Activated naive CD8-positive, alpha-beta T cell treated with anti-CD3 and anti-CD28 coated beads, Interleukin-2, amount 10 ng/mL, durations not matched to agents 7 days and 5 days (primary cell): Measurements from ENCODE around the gene KCNC1. TPM values are rescaled to one million over a fixed set of nuclear protein-coding genes. Genes with fewer than 3 reads are reported as not detected.

ENCODE experiments used
- ATAC-seq: fragments of 150-1000 bp; cut with Tn5 transposase; one replicate; pipeline ENCODE4 v1.10.0; 2021; ENCODE audit warnings: low read depth, moderate library complexity
- POLR2A ChIA-PET: fragments of 350-600 bp; sonication (Branson Sonifier 250); formaldehyde crosslinking; loops from one replicate; lab custom pipeline; 2021; ENCODE audit warnings: antibody characterized with exemption; lab: Charles Lee
- DNase-seq: peaks from one replicate; pipeline ENCODE4 v3.0.0; 2021
- H3K27ac Mint-ChIP-seq: one replicate; pipeline ENCODE4 v1.8.0; 2022; ENCODE audit warnings: mild to moderate bottlenecking, mixed read lengths
- H3K27me3 Mint-ChIP-seq: one replicate; pipeline ENCODE4 v1.8.0; 2022; ENCODE audit warnings: mild to moderate bottlenecking, moderate library complexity, mixed read lengths
- H3K36me3 Mint-ChIP-seq: one replicate; pipeline ENCODE4 v1.8.0; 2021; ENCODE audit warnings: mild to moderate bottlenecking, mixed read lengths
- H3K4me1 Mint-ChIP-seq: one replicate; pipeline ENCODE4 v1.8.0; 2021; ENCODE audit warnings: mixed read lengths
- H3K4me3 Mint-ChIP-seq: one replicate; pipeline ENCODE4 v1.8.0; 2022; ENCODE audit warnings: mild to moderate bottlenecking, moderate library complexity, mixed read lengths
- H3K9me3 Mint-ChIP-seq: one replicate; pipeline ENCODE4 v1.8.0; 2021; ENCODE audit warnings: mixed read lengths
- total RNA-seq, 2 experiments: library from RNA; stranded (reverse); gene quantifications; one replicate each; pipeline ENCODE4 v1.2.3, GENCODE V29; 2021

Gene KCNC1
- total RNA-seq, 2 experiments from 2014 or later = not detected

GRCh38 chr11:17699147-17700114 lies 35.1 kb upstream of the KCNC1 start:
- DNase-seq (no peak), ATAC-seq (no peak)
- no peaks in the 10 kb centered on the region for H3K4me1 Mint-ChIP-seq
- POLR2A ChIA-PET = no interaction called here
- peaks cover 30% of the 10 kb centered on the region for H3K27me3 Mint-ChIP-seq
- no peak overlapping the region for H3K27ac Mint-ChIP-seq
- no peaks in the 10 kb centered on the region for H3K9me3 Mint-ChIP-seq
- H3K4me3 Mint-ChIP-seq = no peak overlapping the region
- H3K36me3 Mint-ChIP-seq = no peaks in the 10 kb centered on the region

- no peak for DNase-seq
- H3K4me3 Mint-ChIP-seq = no peak overlapping the region
- POLR2A ChIA-PET = no interaction called here
- H3K27me3 Mint-ChIP-seq = peaks cover 22% of the 10 kb centered on the region
- H3K27ac Mint-ChIP-seq = no peak overlapping the region
- H3K36me3 Mint-ChIP-seq = no peaks in the 10 kb centered on the region
- no peak for ATAC-seq
- no peaks in the 10 kb centered on the region for H3K9me3 Mint-ChIP-seq
- no peaks in the 10 kb centered on the region for H3K4me1 Mint-ChIP-seq
Measured at GRCh38 chr11:17700991-17701390, 33.6 kb upstream of the KCNC1 start.

GRCh38 chr11:17702876-17703275 lies 31.7 kb upstream of the KCNC1 start:
- Mint-ChIP-seq H3K9me3 (no peaks in the 10 kb centered on the region), H3K36me3 (no peaks in the 10 kb centered on the region), H3K4me1 (no peaks in the 10 kb centered on the region), H3K4me3 (no peak overlapping the region), H3K27me3 (peaks cover 6% of the 10 kb centered on the region), H3K27ac (no peak overlapping the region)
- ATAC-seq = no peak
- POLR2A ChIA-PET = no interaction called here
- DNase-seq = no peak

- Mint-ChIP-seq H3K4me1 (no peaks in the 10 kb centered on the region), H3K9me3 (no peaks in the 10 kb centered on the region), H3K27ac (no peak overlapping the region), H3K36me3 (no peaks in the 10 kb centered on the region), H3K4me3 (no peak overlapping the region), H3K27me3 (peaks cover 3% of the 10 kb centered on the region)
- POLR2A ChIA-PET = no interaction called here
- ATAC-seq (no peak), DNase-seq (no peak)
Measured at GRCh38 chr11:17703951-17704350, 30.6 kb upstream of the KCNC1 start.

- Mint-ChIP-seq H3K4me3 (no peak overlapping the region), H3K9me3 (no peaks in the 10 kb centered on the region), H3K36me3 (no peaks in the 10 kb centered on the region), H3K4me1 (no peaks in the 10 kb centered on the region), H3K27me3 (peaks cover 10% of the 10 kb centered on the region), H3K27ac (no peak overlapping the region)
- ATAC-seq (no peak), DNase-seq (no peak)
- POLR2A ChIA-PET = no interaction called here
Measured at GRCh38 chr11:17707830-17708229, 26.8 kb upstream of the KCNC1 start.

GRCh38 chr11:17711836-17712235 lies 22.7 kb upstream of the KCNC1 start:
- Mint-ChIP-seq H3K27ac (no peak overlapping the region), H3K9me3 (no peaks in the 10 kb centered on the region), H3K4me3 (no peak overlapping the region), H3K4me1 (no peaks in the 10 kb centered on the region), H3K36me3 (no peaks in the 10 kb centered on the region), H3K27me3 (peaks cover 17% of the 10 kb centered on the region)
- ATAC-seq (no peak), DNase-seq (no peak)
- POLR2A ChIA-PET = no interaction called here

- H3K4me1 Mint-ChIP-seq = no peaks in the 10 kb centered on the region
- DNase-seq (no peak), ATAC-seq (no peak)
- H3K4me3 Mint-ChIP-seq = no peak overlapping the region
- H3K9me3 Mint-ChIP-seq = no peaks in the 10 kb centered on the region
- POLR2A ChIA-PET = no interaction called here
- no peak overlapping the region for H3K27ac Mint-ChIP-seq
- H3K27me3 Mint-ChIP-seq = peaks cover 17% of the 10 kb centered on the region
- no peaks in the 10 kb centered on the region for H3K36me3 Mint-ChIP-seq
Measured at GRCh38 chr11:17713851-17714250, 20.7 kb upstream of the KCNC1 start.

GRCh38 chr11:17714356-17714854 lies 20.2 kb upstream of the KCNC1 start:
- ATAC-seq = no peak
- POLR2A ChIA-PET = no interaction called here
- DNase-seq = no peak
- Mint-ChIP-seq H3K27me3 (peaks cover 17% of the 10 kb centered on the region), H3K4me3 (no peak overlapping the region), H3K27ac (no peak overlapping the region), H3K4me1 (no peaks in the 10 kb centered on the region), H3K9me3 (no peaks in the 10 kb centered on the region), H3K36me3 (no peaks in the 10 kb centered on the region)

- POLR2A ChIA-PET = no interaction called here
- DNase-seq = no peak
- Mint-ChIP-seq H3K27me3 (peaks cover 20% of the 10 kb centered on the region), H3K36me3 (no peaks in the 10 kb centered on the region), H3K4me3 (no peak overlapping the region), H3K9me3 (no peaks in the 10 kb centered on the region), H3K27ac (no peak overlapping the region), H3K4me1 (no peaks in the 10 kb centered on the region)
- ATAC-seq = no peak
Measured at GRCh38 chr11:17714870-17715269, 19.7 kb upstream of the KCNC1 start.

GRCh38 chr11:17716807-17717206 lies 17.8 kb upstream of the KCNC1 start:
- Mint-ChIP-seq H3K9me3 (no peaks in the 10 kb centered on the region), H3K27me3 (peaks cover 36% of the 10 kb centered on the region), H3K4me3 (no peak overlapping the region), H3K36me3 (no peaks in the 10 kb centered on the region), H3K27ac (no peak overlapping the region), H3K4me1 (no peaks in the 10 kb centered on the region)
- no peak for DNase-seq
- POLR2A ChIA-PET = no interaction called here
- no peak for ATAC-seq

GRCh38 chr11:17718015-17718414 lies 16.6 kb upstream of the KCNC1 start:
- H3K4me1 Mint-ChIP-seq = no peaks in the 10 kb centered on the region
- DNase-seq = no peak

GRCh38 chr11:17718510-17718962 lies 16.0 kb upstream of the KCNC1 start:
- Mint-ChIP-seq H3K9me3 (no peaks in the 10 kb centered on the region), H3K36me3 (no peaks in the 10 kb centered on the region), H3K4me3 (no peak overlapping the region), H3K27me3 (peaks cover 41% of the 10 kb centered on the region), H3K4me1 (no peaks in the 10 kb centered on the region), H3K27ac (no peak overlapping the region)
- ATAC-seq = no peak
- POLR2A ChIA-PET = no interaction called here
- no peak for DNase-seq

More at GRCh38 chr11:17718015-17718414, 16.6 kb upstream of the KCNC1 start:
- POLR2A ChIA-PET = no interaction called here
- H3K27ac Mint-ChIP-seq = no peak overlapping the region
- H3K36me3 Mint-ChIP-seq = no peaks in the 10 kb centered on the region
- H3K4me3 Mint-ChIP-seq = no peak overlapping the region
- no peaks in the 10 kb centered on the region for H3K9me3 Mint-ChIP-seq
- no peak for ATAC-seq
- H3K27me3 Mint-ChIP-seq = peaks cover 41% of the 10 kb centered on the region

- no peaks in the 10 kb centered on the region for H3K4me1 Mint-ChIP-seq
- no peak for ATAC-seq
- H3K27ac Mint-ChIP-seq = no peak within 1 kb of the TSS
- H3K4me3 Mint-ChIP-seq = no peak within 1 kb of the TSS
- H3K36me3 Mint-ChIP-seq = no peaks in the 10 kb centered on the region
- peaks cover 37% of the 10 kb centered on the region for H3K27me3 Mint-ChIP-seq
- POLR2A ChIA-PET = no interaction called here
- no peak for DNase-seq
- H3K9me3 Mint-ChIP-seq = no peaks in the 10 kb centered on the region
Measured at GRCh38 chr11:17719028-17719937, 15.3 kb upstream of the KCNC1 start, which contains the start of gene MYOD1. TSS of gene MYOD1 (plus strand) at chr11:17719571. CDS start at chr11:17719783, 212 bp downstream.
